GM12872 (cell line): Measurements from ENCODE around the gene ITGAD.

Experiments
- CTCF ChIP-seq: IDR thresholded peaks from 3 replicates; pipeline ENCODE4 v1.5.1; 2011; ENCODE audit warnings: low read depth, mild to moderate bottlenecking, low read length, moderate library complexity; ENCODE audit not compliant: insufficient read depth

ITGAD gene

GRCh38 chr16:31361201-31362110 is 31.7 kb upstream of the ITGAD start:
- TF ChIP-seq CTCF: no peak

GRCh38 chr16:31362476-31363405 is 30.4 kb upstream of the ITGAD start:
- no peak for TF ChIP-seq CTCF

GRCh38 chr16:31363721-31364120 is 29.4 kb upstream of the ITGAD start:
- no peak for TF ChIP-seq CTCF

- no peak for TF ChIP-seq CTCF
These were observed 28.7 kb upstream of the ITGAD start for GRCh38 chr16:31364421-31364820.

GRCh38 chr16:31365131-31365865 is 27.8 kb upstream of the ITGAD start:
- no peak for TF ChIP-seq CTCF

GRCh38 chr16:31367853-31368252 is 25.3 kb upstream of the ITGAD start:
- TF ChIP-seq CTCF: no peak
